Liver (tissue), 3 donors: ENCODE measurements around the gene YWHAB.

ENCODE experiments used
- GABPA ChIP-seq, 2 donors: IDR thresholded peaks in 1 of 2; conservative IDR thresholded peaks in 1 of 2; 2 replicates each; pipeline ENCODE4 v1.6.1; 2016; ENCODE audit warnings: antibody characterized with exemption in 2 of 2, mild to moderate bottlenecking in 1 of 2, moderate library complexity in 1 of 2
- TAF1 ChIP-seq: conservative IDR thresholded peaks from 2 replicates; pipeline ENCODE4 v1.6.1; 2016; ENCODE audit warnings: antibody characterized with exemption, mild to moderate bottlenecking
- TF ChIP-seq, protein P1 (sequence below): fragments of 150-350 bp; IDR thresholded peaks from 2 replicates; pipeline ENCODE4 v1.5.1; 2017; ENCODE audit warnings: improper control_type of control experiment, low read depth, low read length; ENCODE audit not compliant: missing input control
- TF ChIP-seq, protein P2 (sequence below): IDR thresholded peaks from 2 replicates; pipeline ENCODE4 v1.6.1; 2016; ENCODE audit warnings: antibody characterized with exemption
- donor health status: healthy.
- donor health status: healthy.

DNA sequence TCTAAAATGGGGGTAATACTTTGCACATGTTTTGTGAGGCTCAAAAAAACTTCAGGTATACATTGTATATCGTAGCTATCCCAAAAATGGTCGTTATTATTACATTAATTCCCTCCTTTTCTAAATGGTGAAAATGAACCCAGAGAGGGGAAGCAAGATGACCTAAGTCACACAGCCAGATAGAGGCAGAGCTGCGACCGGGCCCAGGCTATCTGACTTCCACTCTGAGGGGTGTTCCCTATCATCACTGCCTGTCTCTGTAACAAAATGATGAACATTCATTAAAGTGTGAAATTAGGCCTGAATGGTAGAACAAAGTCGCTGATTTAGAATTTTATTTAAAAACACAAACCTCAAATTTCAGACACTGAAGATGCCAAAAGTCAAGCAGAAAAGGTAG, 46.0 kb upstream of the YWHAB start:
- TF ChIP-seq, protein P1, sequence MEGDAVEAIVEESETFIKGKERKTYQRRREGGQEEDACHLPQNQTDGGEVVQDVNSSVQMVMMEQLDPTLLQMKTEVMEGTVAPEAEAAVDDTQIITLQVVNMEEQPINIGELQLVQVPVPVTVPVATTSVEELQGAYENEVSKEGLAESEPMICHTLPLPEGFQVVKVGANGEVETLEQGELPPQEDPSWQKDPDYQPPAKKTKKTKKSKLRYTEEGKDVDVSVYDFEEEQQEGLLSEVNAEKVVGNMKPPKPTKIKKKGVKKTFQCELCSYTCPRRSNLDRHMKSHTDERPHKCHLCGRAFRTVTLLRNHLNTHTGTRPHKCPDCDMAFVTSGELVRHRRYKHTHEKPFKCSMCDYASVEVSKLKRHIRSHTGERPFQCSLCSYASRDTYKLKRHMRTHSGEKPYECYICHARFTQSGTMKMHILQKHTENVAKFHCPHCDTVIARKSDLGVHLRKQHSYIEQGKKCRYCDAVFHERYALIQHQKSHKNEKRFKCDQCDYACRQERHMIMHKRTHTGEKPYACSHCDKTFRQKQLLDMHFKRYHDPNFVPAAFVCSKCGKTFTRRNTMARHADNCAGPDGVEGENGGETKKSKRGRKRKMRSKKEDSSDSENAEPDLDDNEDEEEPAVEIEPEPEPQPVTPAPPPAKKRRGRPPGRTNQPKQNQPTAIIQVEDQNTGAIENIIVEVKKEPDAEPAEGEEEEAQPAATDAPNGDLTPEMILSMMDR, result no peak
- no peak for TF ChIP-seq GABPA (IDR thresholded peaks at IDR 0.05 in 1 of 2, conservative IDR thresholded peaks at IDR 0.05 in 1 of 2)
- TF ChIP-seq, protein P2, sequence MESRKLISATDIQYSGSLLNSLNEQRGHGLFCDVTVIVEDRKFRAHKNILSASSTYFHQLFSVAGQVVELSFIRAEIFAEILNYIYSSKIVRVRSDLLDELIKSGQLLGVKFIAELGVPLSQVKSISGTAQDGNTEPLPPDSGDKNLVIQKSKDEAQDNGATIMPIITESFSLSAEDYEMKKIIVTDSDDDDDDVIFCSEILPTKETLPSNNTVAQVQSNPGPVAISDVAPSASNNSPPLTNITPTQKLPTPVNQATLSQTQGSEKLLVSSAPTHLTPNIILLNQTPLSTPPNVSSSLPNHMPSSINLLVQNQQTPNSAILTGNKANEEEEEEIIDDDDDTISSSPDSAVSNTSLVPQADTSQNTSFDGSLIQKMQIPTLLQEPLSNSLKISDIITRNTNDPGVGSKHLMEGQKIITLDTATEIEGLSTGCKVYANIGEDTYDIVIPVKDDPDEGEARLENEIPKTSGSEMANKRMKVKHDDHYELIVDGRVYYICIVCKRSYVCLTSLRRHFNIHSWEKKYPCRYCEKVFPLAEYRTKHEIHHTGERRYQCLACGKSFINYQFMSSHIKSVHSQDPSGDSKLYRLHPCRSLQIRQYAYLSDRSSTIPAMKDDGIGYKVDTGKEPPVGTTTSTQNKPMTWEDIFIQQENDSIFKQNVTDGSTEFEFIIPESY, result no peak
- no peak for TF ChIP-seq TAF1
